Naive thymus-derived CD4-positive, alpha-beta T cell (primary cell): ENCODE results near the gene ZNF91. TPM values are rescaled to one million over a fixed set of nuclear protein-coding genes. Genes with fewer than 3 reads are reported as not detected.
"Not testable (repeated sequence)": the region's sequence is repeated elsewhere in the genome, so short reads cannot be mapped to it uniquely, and the experiment has no call there.

Source experiments
- ATAC-seq: fragments of 150-1000 bp; cut with Tn5 transposase; 2 replicates; pipeline ENCODE4 v1.10.0; 2021; ENCODE audit warnings: mild to moderate bottlenecking, moderate library complexity
- CTCF ChIA-PET: fragments of 350-600 bp; sonication (Branson Sonifier 250); formaldehyde crosslinking; loops from one replicate; lab custom pipeline; 2021; ENCODE audit warnings: antibody characterized with exemption; lab: Charles Lee
- POLR2A ChIA-PET: fragments of 350-600 bp; sonication (Branson Sonifier 250); formaldehyde crosslinking; loops from one replicate; lab custom pipeline; 2021; ENCODE audit warnings: antibody characterized with exemption, inconsistent platforms; lab: Charles Lee
- DNase-seq, 9 donors: peaks; one replicate each; pipeline versions ENCODE4 v3.0.0 to v3.0.0-alpha.2; 2020 to 2022; ENCODE audit warnings: mixed read lengths in 1 of 9
- H3K27ac ChIP-seq: one replicate; pipeline ENCODE4 v1.7.0; 2013; ENCODE audit warnings: mild to moderate bottlenecking, low read depth, low read length, moderate library complexity
- H3K27me3 ChIP-seq, 2 donors: one replicate each; pipeline ENCODE4 v1.7.0; 2013; ENCODE audit warnings: low read length in 2 of 2, mild to moderate bottlenecking in 2 of 2, moderate library complexity in 2 of 2; ENCODE audit not compliant: control insufficient read depth in 2 of 2, insufficient read depth in 2 of 2
- H3K36me3 ChIP-seq, 3 experiments: 1 replicate in 2 of 3; 2 replicates in 1 of 3; pipeline ENCODE4 v1.7.0; 2013; ENCODE audit warnings: low read length in 3 of 3, mild to moderate bottlenecking in 3 of 3, moderate library complexity in 1 of 3; ENCODE audit not compliant: insufficient read depth in 3 of 3, control insufficient read depth in 2 of 3
- H3K4me1 ChIP-seq, 2 donors: one replicate each; pipeline ENCODE4 v1.7.0; 2013; ENCODE audit warnings: low read length in 2 of 2, mild to moderate bottlenecking in 2 of 2, moderate library complexity in 1 of 2; ENCODE audit not compliant: control insufficient read depth in 2 of 2, insufficient read depth in 2 of 2
- H3K4me3 ChIP-seq: 2 replicates; pipeline ENCODE4 v1.7.0; 2013; ENCODE audit warnings: mild to moderate bottlenecking, low read length
- H3K9me3 ChIP-seq, 3 experiments: 1 replicate in 2 of 3; 2 replicates in 1 of 3; pipeline ENCODE4 v1.7.0; 2013; ENCODE audit warnings: low read length in 3 of 3; ENCODE audit not compliant: control insufficient read depth in 2 of 3
- H3K27ac Mint-ChIP-seq, 9 donors: one replicate each; pipeline ENCODE4 v1.8.0; 2020 to 2022; ENCODE audit warnings: mixed read lengths in 9 of 9, mild to moderate bottlenecking in 8 of 9, moderate library complexity in 5 of 9, inconsistent platforms in 2 of 9
- H3K27me3 Mint-ChIP-seq, 5 donors: one replicate each; pipeline ENCODE4 v1.8.0; 2021 to 2022; ENCODE audit warnings: mixed read lengths in 5 of 5, mild to moderate bottlenecking in 1 of 5
- H3K36me3 Mint-ChIP-seq, 5 donors: one replicate each; pipeline ENCODE4 v1.8.0; 2020 to 2022; ENCODE audit warnings: mixed read lengths in 5 of 5, mild to moderate bottlenecking in 3 of 5, inconsistent platforms in 1 of 5
- H3K4me1 Mint-ChIP-seq, 7 donors: one replicate each; pipeline ENCODE4 v1.8.0; 2020 to 2022; ENCODE audit warnings: mixed read lengths in 7 of 7, mild to moderate bottlenecking in 3 of 7, inconsistent platforms in 1 of 7
- H3K4me3 Mint-ChIP-seq, 10 donors: one replicate each; pipeline ENCODE4 v1.8.0; 2020 to 2022; ENCODE audit warnings: mild to moderate bottlenecking in 10 of 10, mixed read lengths in 10 of 10, moderate library complexity in 6 of 10, inconsistent platforms in 2 of 10
- H3K9me3 Mint-ChIP-seq, 11 donors: one replicate each; pipeline ENCODE4 v1.8.0; 2020 to 2022; ENCODE audit warnings: mixed read lengths in 11 of 11, mild to moderate bottlenecking in 4 of 11, inconsistent platforms in 1 of 11, moderate library complexity in 1 of 11
- intact Hi-C, 2 donors: fragments of 100-400 bp; cut with micrococcal nuclease; formaldehyde crosslinking; loops; one replicate each; pipeline ENCODE4 v1.15.1; 2023
- polyA plus RNA-seq, 2 donors: library from polyadenylated mRNA; unstranded; fragments of 300-500 nt; fragmentation: Illumina TruSeq; gene quantifications; one replicate each; pipeline ENCODE4 v1.2.3, GENCODE V29; 2021
- total RNA-seq, 6 experiments: library from RNA in 5 of 6; stranded (reverse) in 5 of 6; gene quantifications; 1 replicate in 5 of 6; 2 replicates in 1 of 6; pipeline ENCODE4 v1.2.3 and lab custom pipeline; 2021 to 2026

The ZNF91 gene
- total and polyA plus RNA-seq, 7 experiments from 2014 or later, result 40.5 to 165 (median 85.7) TPM

DNA sequence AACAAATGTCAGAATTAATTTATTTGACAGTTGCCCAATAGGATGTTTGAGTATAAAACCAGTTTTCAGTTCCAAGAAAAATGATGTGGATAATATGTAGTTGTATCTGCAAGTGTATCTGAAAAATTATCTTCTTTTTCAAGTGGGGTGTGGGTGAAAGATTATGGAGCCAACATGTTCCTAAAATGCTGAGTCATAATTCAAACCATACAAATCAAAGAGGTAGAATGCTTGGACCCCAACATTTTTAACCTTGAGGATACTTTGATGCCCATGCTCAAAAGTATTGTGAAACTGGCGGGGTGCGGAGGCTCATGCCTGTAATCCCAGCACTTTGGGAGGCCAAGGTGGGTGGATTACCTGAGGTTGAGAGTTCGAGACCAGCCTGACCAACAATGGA, 91.0 kb downstream of the ZNF91 start:
- Histone ChIP-seq H3K36me3 (no peaks in the 10 kb centered on the region), H3K4me3 (no peak overlapping the region), H3K27ac (no peak overlapping the region), H3K4me1 (no peaks in the 10 kb centered on the region), H3K27me3 (no peaks in the 10 kb centered on the region), H3K9me3 (peaks cover 0 to 11% (median 0%) of the 10 kb centered on the region in 3 experiments)
- POLR2A ChIA-PET, result no interaction called here
- no peak for DNase-seq
- Mint-ChIP-seq H3K4me1 (no peaks in the 10 kb centered on the region), H3K4me3 (no peak overlapping the region), H3K36me3 (peaks cover 0 to 9% (median 0%) of the 10 kb centered on the region in 5 donors), H3K27me3 (peaks cover 0 to 12% (median 0%) of the 10 kb centered on the region in 5 donors), H3K9me3 (peaks cover 11 to 43% (median 28%) of the 10 kb centered on the region in 11 donors), H3K27ac (no peak overlapping the region)
- intact Hi-C loops, result no loop called here
- ATAC-seq, result no peak
- CTCF ChIA-PET, result no interaction called here

DNA sequence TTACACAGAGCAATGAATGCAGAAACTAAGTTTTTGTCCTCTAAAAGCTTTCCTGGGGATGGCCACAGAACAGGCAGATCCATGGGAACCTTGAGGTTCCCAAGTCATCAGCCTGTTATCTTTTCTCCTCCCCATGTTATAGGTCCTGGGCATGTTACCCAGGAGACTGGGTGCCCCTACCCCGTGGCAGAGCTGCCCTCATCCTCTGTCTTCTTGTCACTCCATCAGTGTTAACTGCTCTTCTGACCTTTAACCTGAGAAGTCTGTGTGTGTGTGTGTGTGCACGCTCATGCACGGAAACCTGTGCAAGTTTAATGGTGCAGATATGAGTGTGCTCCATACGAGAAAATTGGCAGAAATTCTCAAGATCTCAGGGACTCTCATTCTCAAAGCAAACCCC, 101.1 kb downstream of the ZNF91 start:
- no peak for DNase-seq
- H3K36me3 Mint-ChIP-seq, result peaks cover 0 to 9% (median 0%) of the 10 kb centered on the region in 5 donors
- Histone ChIP-seq H3K9me3 (no peaks in the 10 kb centered on the region), H3K4me3 (no peak overlapping the region), H3K27ac (no peak overlapping the region), H3K4me1 (no peaks in the 10 kb centered on the region), H3K36me3 (no peaks in the 10 kb centered on the region), H3K27me3 (no peaks in the 10 kb centered on the region)
- H3K27me3 Mint-ChIP-seq, result no peaks in the 10 kb centered on the region
- POLR2A ChIA-PET, result no interaction called here
- CTCF ChIA-PET, result interaction anchor here (1.1 kb wide), 1 partner anchor 12 kb away, joined by 3 read pairs; no protein-coding TSS in a partner anchor
- H3K4me3 Mint-ChIP-seq, result no peak overlapping the region
- peaks cover 0 to 75% (median 21%) of the 10 kb centered on the region in 11 donors for H3K9me3 Mint-ChIP-seq
- no peak overlapping the region for H3K27ac Mint-ChIP-seq
- H3K4me1 Mint-ChIP-seq, result no peaks in the 10 kb centered on the region
- ATAC-seq, result no peak
- intact Hi-C loops, result no loop called here

DNA sequence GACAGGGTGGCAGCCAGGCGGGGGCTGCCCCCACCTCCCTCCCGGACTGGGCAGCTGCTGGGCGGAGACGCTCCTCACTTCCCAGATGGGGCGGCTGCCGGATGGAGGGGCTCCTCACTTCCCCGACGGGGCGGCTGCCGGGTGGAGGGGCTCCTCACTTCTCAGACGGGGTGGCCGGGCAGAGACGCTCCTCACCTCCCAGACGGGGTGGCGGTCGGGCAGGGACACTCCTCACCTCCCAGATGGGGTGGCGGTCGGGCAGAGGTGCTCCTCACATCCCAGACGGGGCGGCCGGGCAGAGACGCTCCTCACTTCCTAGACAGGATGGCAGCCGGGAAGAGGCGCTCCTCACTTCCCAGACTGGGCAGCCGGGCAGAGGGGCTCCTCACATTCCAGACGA, 105.3 kb downstream of the ZNF91 start:
- intact Hi-C loops, H3K4me1 ChIP-seq, H3K36me3 ChIP-seq, H3K27ac ChIP-seq, H3K9me3 ChIP-seq, H3K27me3 Mint-ChIP-seq, H3K4me3 Mint-ChIP-seq, DNase-seq, H3K4me1 Mint-ChIP-seq, H3K4me3 ChIP-seq, CTCF ChIA-PET, H3K27me3 ChIP-seq, ATAC-seq: not testable (repeated sequence)
- H3K27ac Mint-ChIP-seq, result peak overlapping the region in 1 of 9 donors; percentile 46
- peaks cover 3 to 76% (median 22%) of the 10 kb centered on the region in 11 donors for H3K9me3 Mint-ChIP-seq
- POLR2A ChIA-PET, result interaction anchor here (0.6 kb wide), 1 partner anchor 574 kb away, joined by 3 read pairs; no protein-coding TSS in a partner anchor
- H3K36me3 Mint-ChIP-seq, result peaks cover 0 to 10% (median 5%) of the 10 kb centered on the region in 5 donors

Other genes with a start within 250 kb of the ZNF91 start
- 10 to 100 TPM in 1 of 5 experiments, 1 to 10 TPM in 4; 2.9 to 11.3 (median 6.8) TPM for gene ZNF724, start 145.1 kb downstream of the ZNF91 start, total RNA-seq
- gene ZNF724, start 145.1 kb downstream of the ZNF91 start, polyA plus RNA-seq, result 1 to 10 TPM; 3.0 to 4.3 TPM